Endothelial cell of umbilical vein (primary cell): ENCODE results near the gene SDF2. TPM values are rescaled to one million over a fixed set of nuclear protein-coding genes. Genes with fewer than 3 reads are reported as not detected.

Source experiments
- BruUV-seq: library from RNA; stranded (reverse); fragments of 400-500 nt; replicated peaks from 2 replicates; lab custom pipeline; 2021; lab: Mats Ljungman, UMichigan
- CTCF ChIA-PET: fragments of 300-600, 350-600 bp; sonication (Branson Sonifier 250); formaldehyde crosslinking; loops from one replicate; lab custom pipeline; 2021; ENCODE audit warnings: antibody characterized with exemption, inconsistent platforms; lab: Charles Lee
- POLR2A ChIA-PET: fragments of 300-600, 350-600 bp; sonication (Branson Sonifier 250); formaldehyde crosslinking; loops from one replicate; lab custom pipeline; 2021; ENCODE audit warnings: antibody characterized with exemption, inconsistent platforms; lab: Charles Lee
- DNase-seq: peaks from one replicate; pipeline ENCODE4 v3.0.0-alpha.2; 2011; ENCODE audit warnings: low read depth, low spot score
- FAIRE-seq: peaks from 2 replicates; lab custom pipeline; 2011; peaks lifted over from hg19 to GRCh38; lab: Jason Lieb, UNC
- H2AFZ ChIP-seq: 2 replicates; pipeline ENCODE4 v1.6.0; 2012; ENCODE audit warnings: low read depth, low read length, control low read depth, inconsistent platforms
- H3K27ac ChIP-seq: 2 replicates; pipeline ENCODE4 v1.5.1; 2011; ENCODE audit warnings: low read depth, mild to moderate bottlenecking, control low read depth, low read length, moderate library complexity; ENCODE audit not compliant: insufficient read depth
- H3K27me3 ChIP-seq, 2 experiments: 2 replicates each; pipeline versions ENCODE4 v1.6.0 to v1.6.1; 2011; ENCODE audit warnings: low read length in 2 of 2, mixed read lengths in 1 of 2; ENCODE audit not compliant: control insufficient read depth in 2 of 2, insufficient read depth in 2 of 2
- H3K36me3 ChIP-seq, 2 experiments: 2 replicates in 1 of 2; 3 replicates in 1 of 2; pipeline ENCODE4 v1.5.1; 2011; ENCODE audit warnings: low read length in 2 of 2, mild to moderate bottlenecking in 1 of 2, moderate library complexity in 1 of 2; ENCODE audit not compliant: control insufficient read depth in 2 of 2, insufficient read depth in 2 of 2; ENCODE audit errors: extremely low read depth in 1 of 2
- H3K4me1 ChIP-seq: 3 replicates; pipeline ENCODE4 v1.5.1; 2011; ENCODE audit warnings: mild to moderate bottlenecking, low read length; ENCODE audit not compliant: control insufficient read depth, insufficient read depth; ENCODE audit errors: extremely low read depth
- H3K4me2 ChIP-seq: 2 replicates; pipeline ENCODE4 v1.6.1; 2011; ENCODE audit warnings: low read length, control low read depth, mixed read lengths; ENCODE audit not compliant: insufficient read depth
- H3K4me3 ChIP-seq, 3 experiments: fragments of 200-600 bp in 1 of 3; sonication (generic), shearing (Covaris generic) in 1 of 3; replicated peaks in 1 of 3; 2 replicates each; pipeline ENCODE4 v1.5.1; 2011 to 2016; ENCODE audit warnings: control low read depth in 3 of 3, low read length in 3 of 3, mild to moderate bottlenecking in 2 of 3, inconsistent platforms in 1 of 3, low read depth in 1 of 3, moderate library complexity in 1 of 3; ENCODE audit not compliant: insufficient read depth in 1 of 3
- H3K79me2 ChIP-seq: 2 replicates; pipeline ENCODE4 v1.6.0; 2012; ENCODE audit warnings: low read length, inconsistent platforms; ENCODE audit not compliant: control insufficient read depth, insufficient read depth
- H3K9ac ChIP-seq: replicated peaks from 2 replicates; pipeline ENCODE3; 2011; ENCODE audit warnings: low read length, control low read depth; ENCODE audit not compliant: insufficient read depth; ENCODE audit errors: extremely low read depth
- H3K9me1 ChIP-seq: replicated peaks from 3 replicates; pipeline ENCODE4 v1.6.0; 2011; ENCODE audit warnings: mild to moderate bottlenecking, low read length; ENCODE audit not compliant: control insufficient read depth, insufficient read depth; ENCODE audit errors: extremely low read depth
- H3K9me3 ChIP-seq: replicated peaks from 2 replicates; pipeline ENCODE4 v1.5.1; 2012; ENCODE audit warnings: low read length, inconsistent platforms; ENCODE audit not compliant: control insufficient read depth, insufficient read depth
- H4K20me1 ChIP-seq: replicated peaks from 2 replicates; pipeline ENCODE3; 2011; ENCODE audit warnings: mild to moderate bottlenecking, low read length; ENCODE audit not compliant: control insufficient read depth, insufficient read depth; ENCODE audit errors: extremely low read depth
- CTCF ChIP-seq, 2 donors: IDR thresholded peaks; 1 replicate in 1 of 2; 2 replicates in 1 of 2; pipeline ENCODE4 v1.5.1; 2011; ENCODE audit warnings: low read length in 2 of 2, mild to moderate bottlenecking in 2 of 2, moderate library complexity in 2 of 2, control low read depth in 1 of 2, inconsistent platforms in 1 of 2, low read depth in 1 of 2; ENCODE audit not compliant: insufficient read depth in 1 of 2; ENCODE audit errors: extremely low read depth in 1 of 2
- EZH2 ChIP-seq: IDR thresholded peaks from 2 replicates; pipeline ENCODE4 v1.6.1; 2012; ENCODE audit warnings: borderline replicate concordance, low read depth, mild to moderate bottlenecking, moderate library complexity, low read length, inconsistent platforms; ENCODE audit not compliant: severe bottlenecking
- FOS ChIP-seq: IDR thresholded peaks from 2 replicates; pipeline ENCODE4 v1.6.1; 2011; ENCODE audit warnings: mild to moderate bottlenecking, low read length, moderate library complexity, borderline replicate concordance; ENCODE audit not compliant: insufficient read depth
- GATA2 ChIP-seq: IDR thresholded peaks from 2 replicates; pipeline ENCODE4 v1.7.0; 2011; ENCODE audit warnings: low read depth, mild to moderate bottlenecking, moderate library complexity, mixed read lengths, low read length; ENCODE audit not compliant: insufficient read length, insufficient read depth
- JUN ChIP-seq: IDR thresholded peaks from 2 replicates; pipeline ENCODE4 v1.6.1; 2011; ENCODE audit warnings: borderline replicate concordance, low read depth; ENCODE audit not compliant: insufficient read length, insufficient read depth
- MAX ChIP-seq: IDR thresholded peaks from 2 replicates; pipeline ENCODE4 v1.6.1; 2011; ENCODE audit not compliant: insufficient read depth, insufficient read length
- MYC ChIP-seq: IDR thresholded peaks from one replicate; pipeline ENCODE4 v1.6.1; 2011; ENCODE audit warnings: mild to moderate bottlenecking, low read depth, low read length
- POLR2A ChIP-seq: IDR thresholded peaks from 2 replicates; pipeline ENCODE4 v1.6.1; 2012; ENCODE audit warnings: low read depth, mild to moderate bottlenecking, control low read depth, low read length
- POLR2AphosphoS5 ChIP-seq: IDR thresholded peaks from 2 replicates; pipeline ENCODE4 v1.6.1; 2012; ENCODE audit warnings: low read depth, mild to moderate bottlenecking, control low read depth, low read length, moderate library complexity; ENCODE audit not compliant: insufficient read depth
- dilution Hi-C: fragments of 300-500 bp; cut with MboI; formaldehyde crosslinking; loops from one replicate; pipeline ENCODE4 v1.15.0; 2019; ENCODE audit warnings: low sequenced_read_pairs; ENCODE audit not compliant: extremely low pct_ligation_motif_present
- intact Hi-C: fragments of 100-400 bp; cut with micrococcal nuclease; formaldehyde crosslinking; loops from one replicate; pipeline ENCODE4 v1.10.0; 2022
- polyA plus RNA-seq, 4 experiments: library from polyadenylated mRNA; depleted of rRNA in 3 of 4; stranded (reverse) in 3 of 4; unstranded in 1 of 4; fragments of >200 nt; gene quantifications; 2 replicates each; pipeline versions ENCODE4 v1.2.1 to v1.2.3, GENCODE V29; 2011 to 2012; ENCODE audit warnings: missing spikeins in 1 of 4
- total RNA-seq: library from RNA; stranded (reverse); gene quantifications from 2 replicates; pipeline ENCODE4 v1.2.3, GENCODE V29; 2021

Gene SDF2
- total and polyA plus RNA-seq, 2 donors (not counting 3 experiments of a cell fraction or from before 2014, with no cell fraction given) = 52.6 to 77.9 TPM

- no peak for DNase-seq
- FAIRE-seq = no peak
- Histone ChIP-seq H3K9me1 (no peaks in the 10 kb centered on the region), H3K4me3 (no peak overlapping the region), H3K27me3 (no peaks in the 10 kb centered on the region), H4K20me1 (no peaks in the 10 kb centered on the region), H3K4me1 (no peaks in the 10 kb centered on the region), H3K27ac (no peak overlapping the region), H3K4me2 (no peak overlapping the region), H3K36me3 (peaks cover 35 to 54% of the 10 kb centered on the region in 2 experiments), H3K9me3 (no peaks in the 10 kb centered on the region), H3K9ac (no peak overlapping the region), H2AFZ (no peak overlapping the region), H3K79me2 (no peaks in the 10 kb centered on the region)
- intact Hi-C loops (no loop called here), dilution Hi-C loops (no loop called here)
- POLR2A ChIA-PET = no interaction called here
- TF ChIP-seq MAX (no peak), MYC (no peak), POLR2AphosphoS5 (no peak), POLR2A (no peak), EZH2 (no peak), JUN (no peak), CTCF (IDR thresholded peaks at IDR 0.05; ENCODE audit: extremely low read depth in 1 of 2, insufficient read depth in 1 of 2, low read depth in 1 of 2, low read length in 2 of 2) (no peak), FOS (no peak), GATA2 (no peak)
- BruUV-seq = no TSS peak
- CTCF ChIA-PET = interaction anchor here (0.7 to 2.8 kb wide), 4 partner anchors 13 to 32 kb away, joined by 3 to 12 read pairs (median 4); no protein-coding TSS in a partner anchor
These were observed 14.3 kb upstream of the SDF2 start for GRCh38 chr17:28675980-28676379.
